GM20000 (cell line): ENCODE data around the gene TRIM66.
A peak's percentile ranks its signal among the peaks of the same experiment; 100 is the strongest.

Experiments
- DNase-seq: peaks from one replicate; pipeline ENCODE4 v3.0.0; 2012; ENCODE audit warnings: low spot score
- CTCF ChIP-seq: IDR thresholded peaks from 2 replicates; pipeline ENCODE4 v1.5.1; 2012; ENCODE audit warnings: mild to moderate bottlenecking, control low read depth; ENCODE audit errors: extremely low read depth, missing control alignments

Gene TRIM66

GRCh38 chr11:8601376-8602133 is 80.9 kb downstream of the TRIM66 start:
- no peak for DNase-seq
- TF ChIP-seq CTCF = no peak

GRCh38 chr11:8598506-8598905 is 84.0 kb downstream of the TRIM66 start:
- TF ChIP-seq CTCF = no peak
- DNase-seq = no peak

- no peak for DNase-seq
- TF ChIP-seq CTCF = no peak
Observed at GRCh38 chr11:8597182-8597581, 85.3 kb downstream of the TRIM66 start.

GRCh38 chr11:8596504-8597046 is 85.9 kb downstream of the TRIM66 start:
- no peak for DNase-seq
- no peak for TF ChIP-seq CTCF

- peak; percentile 89 for DNase-seq
- TF ChIP-seq CTCF = no peak
Observed at GRCh38 chr11:8593935-8594909, 88.2 kb downstream of the TRIM66 start, which contains the start of gene STK33. Gene STK33, minus strand, starts transcription at chr11:8594228. Its CDS starts 119,323 bp downstream, at chr11:8474905.

- no peak for TF ChIP-seq CTCF
- no peak for DNase-seq
Observed at GRCh38 chr11:8593455-8593854, 89.0 kb downstream of the TRIM66 start.
